GM21447 (cell line): Measurements from ENCODE around the gene TBXA2R.
"Not testable (repeated sequence)": the region's sequence is repeated elsewhere in the genome, so short reads cannot be mapped to it uniquely, and the experiment has no call there.

Experiments used
- ATAC-seq: cut with Tn5 transposase; IDR thresholded peaks from one replicate; pipeline ENCODE4 v1.9.1; 2021; ENCODE audit not compliant: unreplicated experiment

The TBXA2R gene

DNA sequence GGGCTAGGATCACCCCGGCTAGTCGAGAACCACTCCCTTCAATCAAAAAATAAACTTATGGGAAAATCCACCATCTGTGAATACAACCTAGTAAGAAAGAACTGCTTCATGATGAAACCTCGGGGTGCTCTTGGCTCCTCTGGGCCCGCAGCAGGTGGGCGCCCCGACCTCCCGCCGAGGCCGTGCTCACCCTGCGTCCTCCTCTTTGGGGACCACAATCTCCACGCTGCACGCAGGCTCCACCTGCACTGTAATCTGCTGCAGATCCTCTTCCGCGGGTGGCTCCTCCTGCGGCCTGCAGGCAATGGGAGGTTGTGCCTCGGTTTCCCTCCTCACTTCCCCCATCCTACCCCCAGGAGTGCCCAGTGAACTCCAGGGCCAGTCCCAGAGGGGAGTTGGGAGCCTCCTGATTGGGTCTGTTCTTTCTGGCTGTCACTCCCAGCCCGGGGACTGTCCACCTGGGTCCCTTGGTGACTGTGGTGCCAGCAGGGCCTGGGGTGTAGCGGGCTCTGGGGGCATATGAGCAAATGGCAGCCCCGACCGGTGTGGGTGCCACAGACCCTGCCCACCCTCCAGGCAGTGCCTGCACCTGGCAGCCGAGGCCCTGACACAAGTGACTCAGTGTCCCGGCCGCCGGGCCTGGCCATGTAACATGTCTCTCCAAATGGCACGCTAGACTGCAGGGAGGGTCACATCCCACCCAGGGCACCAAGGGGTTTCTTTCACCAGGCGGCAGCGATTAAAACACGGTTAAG lies 35.0 kb upstream of the TBXA2R start:
- ATAC-seq = no peak

- no peak for ATAC-seq
These were observed 32.8 kb upstream of the TBXA2R start for GRCh38 chr19:3639479-3639878.

DNA sequence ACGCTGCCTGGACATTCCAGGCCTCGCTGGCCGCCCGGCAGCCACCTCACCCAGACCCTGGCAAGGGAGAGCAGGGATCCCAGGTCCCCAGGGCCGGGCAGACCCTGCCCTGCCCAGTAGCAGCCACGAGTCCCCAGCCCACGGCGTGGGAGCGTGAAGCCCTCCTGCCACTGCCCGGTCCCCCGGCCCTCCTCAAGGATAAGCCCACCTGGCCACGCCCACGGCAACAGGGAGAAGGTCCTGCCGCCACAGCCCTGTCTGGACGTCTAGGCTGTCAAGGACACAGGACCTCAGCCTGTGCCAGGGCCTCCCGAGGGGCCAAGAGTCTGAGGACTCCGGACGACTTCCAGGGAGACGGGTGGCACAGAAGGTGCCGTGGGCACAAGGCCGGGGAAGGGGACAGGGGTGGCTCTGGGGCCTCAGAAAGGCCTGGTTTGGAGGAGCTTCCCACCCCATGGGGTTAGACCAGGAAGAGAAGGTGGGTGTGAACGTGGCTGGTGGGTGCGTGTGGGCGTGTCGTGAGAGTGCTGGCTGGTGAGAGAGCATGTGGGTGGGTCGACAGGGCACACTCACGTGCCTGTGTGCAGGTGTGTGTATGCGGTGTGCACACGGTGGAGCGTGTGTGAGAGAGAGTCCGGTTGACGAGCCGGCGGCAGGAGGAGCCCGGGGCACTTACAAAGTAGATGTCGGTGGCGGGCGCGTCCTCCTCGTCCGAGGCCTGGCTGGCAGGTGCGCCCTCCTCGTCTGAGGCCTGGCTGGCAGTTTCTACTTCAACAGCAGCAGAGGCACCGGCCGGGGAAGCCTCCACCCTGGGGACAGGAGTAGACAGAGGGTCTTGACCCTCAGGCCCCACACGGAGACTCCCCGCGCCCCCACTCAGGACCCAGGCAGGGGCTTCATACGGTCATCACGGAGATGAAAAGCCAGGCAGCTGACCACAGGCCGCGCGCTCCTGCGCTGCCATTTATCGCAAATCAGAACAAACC lies 31.8 kb upstream of the TBXA2R start:
- no peak for ATAC-seq

- no peak for ATAC-seq
These were observed 30.9 kb upstream of the TBXA2R start for GRCh38 chr19:3637621-3638020.

DNA sequence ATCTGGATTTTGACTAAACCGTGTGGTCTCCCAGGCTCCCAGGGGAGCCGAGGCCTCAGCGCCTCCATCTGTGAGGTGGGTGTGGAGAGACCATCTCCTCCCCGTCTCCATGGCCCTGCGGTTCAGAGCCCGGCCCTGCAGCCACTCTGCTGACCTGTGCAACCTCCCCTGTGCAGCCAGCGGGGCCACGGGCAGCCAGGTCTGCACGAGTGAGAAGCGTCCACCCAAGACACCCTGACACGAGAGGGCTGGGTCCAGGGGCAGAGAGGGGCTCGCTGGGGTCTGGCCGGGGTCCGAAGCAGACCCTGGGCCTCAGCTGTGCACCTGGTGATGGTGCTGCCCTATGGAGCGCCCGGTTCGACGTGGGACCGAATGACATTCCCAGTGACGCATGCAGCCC lies 30.3 kb upstream of the TBXA2R start:
- ATAC-seq = no peak

GRCh38 chr19:3636506-3636905 lies 29.8 kb upstream of the TBXA2R start:
- no peak for ATAC-seq

GRCh38 chr19:3634496-3635045 lies 27.9 kb upstream of the TBXA2R start:
- no peak for ATAC-seq

DNA sequence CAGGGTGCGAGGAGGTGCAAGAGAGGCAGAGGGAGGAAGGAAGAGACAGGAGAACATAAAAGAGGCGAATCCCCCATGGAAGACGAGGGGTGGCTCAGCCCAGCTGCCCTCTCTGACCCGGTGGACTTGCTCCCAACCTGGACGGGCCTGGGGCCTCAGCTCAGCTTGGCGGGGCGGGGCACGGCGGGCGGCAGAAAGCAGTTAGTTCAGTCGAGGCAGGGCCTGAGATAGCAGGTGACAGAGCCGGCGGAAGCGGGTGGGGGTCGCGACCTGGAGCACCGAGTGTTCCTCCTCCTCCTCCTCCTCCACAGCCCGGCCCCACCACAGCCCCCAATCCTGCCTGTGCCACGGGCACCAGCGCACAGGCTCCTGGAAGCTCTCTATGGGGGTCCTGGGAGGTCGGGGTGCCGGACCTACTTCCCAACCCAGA lies 26.9 kb upstream of the TBXA2R start:
- no peak for ATAC-seq

DNA sequence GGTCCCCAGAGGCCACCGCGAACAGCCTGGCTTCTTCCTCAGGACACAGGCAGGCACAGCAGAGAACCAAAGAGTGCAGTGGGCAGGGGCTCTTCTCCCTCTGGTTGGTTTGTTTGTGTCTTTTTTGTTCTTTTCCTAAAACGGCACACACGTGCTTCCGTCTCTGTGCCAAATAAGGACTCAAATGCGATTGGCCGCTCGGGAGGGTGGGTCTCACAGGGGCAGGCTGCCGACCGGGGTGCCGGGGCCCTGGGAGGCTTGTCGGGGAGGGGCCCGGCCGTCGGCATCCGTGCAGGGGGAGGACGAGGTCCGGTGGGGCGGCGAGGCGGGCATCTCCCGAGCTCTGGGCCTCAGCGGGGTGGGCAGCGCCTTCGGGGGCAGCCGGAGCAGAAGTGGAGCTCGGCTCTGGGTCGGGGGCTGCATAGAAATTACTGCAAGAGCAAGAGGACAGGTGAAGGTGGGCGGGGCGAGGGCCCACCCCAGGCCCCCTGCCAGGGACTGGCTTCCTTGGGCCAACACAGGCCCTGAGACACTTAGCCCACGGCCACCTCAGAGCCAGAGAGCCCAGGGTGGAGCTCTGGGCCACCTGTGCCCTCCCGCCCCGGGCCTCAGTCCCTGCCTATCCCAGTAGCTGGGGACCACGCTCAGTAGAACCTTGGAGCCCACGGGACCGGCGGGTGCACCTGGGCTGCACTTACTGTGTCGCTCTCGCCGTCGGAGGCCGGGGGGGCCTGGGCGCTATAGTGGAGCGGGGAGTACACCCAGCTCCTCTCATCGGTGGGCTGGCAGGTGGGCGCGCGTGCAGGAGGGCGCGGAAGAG lies 26.3 kb upstream of the TBXA2R start:
- ATAC-seq = no peak

DNA sequence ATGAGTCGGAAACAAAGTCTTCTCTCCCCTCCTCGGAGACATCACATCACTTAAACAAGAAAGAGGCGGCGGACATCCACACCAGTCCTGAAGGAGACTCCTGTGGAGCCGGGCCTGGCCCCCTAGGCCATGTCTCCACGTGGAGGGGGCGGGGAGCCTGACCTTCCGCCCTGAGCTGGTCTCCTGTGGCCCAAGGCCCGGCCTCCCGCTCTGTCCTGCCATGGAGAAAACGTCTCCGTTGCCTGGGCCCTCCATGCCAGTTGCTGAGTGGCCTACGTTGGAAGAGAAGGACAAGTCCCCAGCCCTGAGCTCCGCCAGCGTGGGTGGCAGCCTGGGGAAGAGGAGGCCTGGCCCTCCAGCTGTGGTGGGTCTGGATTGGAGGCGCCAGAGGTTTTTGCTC lies 25.4 kb upstream of the TBXA2R start:
- no peak for ATAC-seq

DNA sequence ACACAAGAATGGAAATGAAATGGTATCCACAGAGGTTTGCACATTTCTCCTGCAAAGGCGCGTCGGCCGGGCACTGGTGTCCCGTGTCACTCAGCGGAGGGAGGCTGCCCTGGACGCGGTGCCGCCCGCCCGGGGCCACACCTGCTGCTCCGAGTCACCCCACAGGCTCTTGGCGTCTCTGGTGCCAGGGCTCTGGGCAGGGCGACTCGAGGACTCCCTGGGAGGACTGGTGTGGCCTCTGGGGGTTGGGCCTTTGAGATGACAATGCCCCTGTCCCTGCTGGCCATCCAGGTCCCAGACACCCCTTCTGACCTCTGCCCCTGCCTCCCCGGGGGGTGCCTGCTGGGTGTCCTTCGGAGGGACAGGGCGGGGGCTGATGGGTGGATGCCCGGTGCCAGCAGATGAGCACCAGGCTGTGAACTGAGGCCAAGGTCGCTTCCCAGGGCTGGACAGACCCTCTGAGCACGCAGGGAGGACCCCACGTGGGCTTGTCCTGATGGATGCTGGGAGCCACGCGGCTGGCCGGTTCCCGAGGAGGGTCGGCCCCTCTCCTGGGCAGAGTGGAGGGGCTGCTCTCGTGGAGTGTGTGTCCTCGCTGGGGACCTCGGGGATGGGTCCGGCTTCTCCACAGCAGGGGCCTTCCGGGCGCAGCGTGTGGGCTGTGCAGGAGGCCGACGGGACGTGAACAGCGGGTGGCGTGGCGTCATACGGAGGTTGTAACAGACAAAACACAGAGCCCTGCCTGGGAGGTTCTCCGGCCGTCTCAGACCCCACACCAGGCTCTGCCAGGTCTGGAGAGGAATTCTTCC lies 24.6 kb upstream of the TBXA2R start:
- ATAC-seq = no peak

DNA sequence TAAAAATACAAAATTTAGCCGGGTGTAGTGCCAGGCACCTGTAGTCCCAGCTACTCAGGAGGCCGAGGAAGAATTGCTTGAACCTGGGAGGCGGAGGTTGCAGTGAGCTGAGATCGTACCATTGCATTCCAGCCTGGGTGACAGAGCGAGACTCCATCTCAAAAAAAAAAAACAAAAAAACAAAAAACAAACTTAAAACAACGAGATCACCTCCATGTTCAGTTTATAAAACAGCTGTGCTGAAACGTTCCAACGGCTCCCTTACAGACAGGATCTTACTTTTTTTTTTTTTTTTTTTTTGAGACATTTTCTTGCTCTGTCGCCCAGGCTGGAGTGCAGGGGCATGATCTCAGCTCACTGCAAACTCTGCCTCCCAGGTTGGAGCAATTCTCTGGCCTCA lies 22.1 kb upstream of the TBXA2R start:
- not testable (repeated sequence) for ATAC-seq

- no peak for ATAC-seq
These were observed 20.7 kb upstream of the TBXA2R start for GRCh38 chr19:3627351-3627723.

DNA sequence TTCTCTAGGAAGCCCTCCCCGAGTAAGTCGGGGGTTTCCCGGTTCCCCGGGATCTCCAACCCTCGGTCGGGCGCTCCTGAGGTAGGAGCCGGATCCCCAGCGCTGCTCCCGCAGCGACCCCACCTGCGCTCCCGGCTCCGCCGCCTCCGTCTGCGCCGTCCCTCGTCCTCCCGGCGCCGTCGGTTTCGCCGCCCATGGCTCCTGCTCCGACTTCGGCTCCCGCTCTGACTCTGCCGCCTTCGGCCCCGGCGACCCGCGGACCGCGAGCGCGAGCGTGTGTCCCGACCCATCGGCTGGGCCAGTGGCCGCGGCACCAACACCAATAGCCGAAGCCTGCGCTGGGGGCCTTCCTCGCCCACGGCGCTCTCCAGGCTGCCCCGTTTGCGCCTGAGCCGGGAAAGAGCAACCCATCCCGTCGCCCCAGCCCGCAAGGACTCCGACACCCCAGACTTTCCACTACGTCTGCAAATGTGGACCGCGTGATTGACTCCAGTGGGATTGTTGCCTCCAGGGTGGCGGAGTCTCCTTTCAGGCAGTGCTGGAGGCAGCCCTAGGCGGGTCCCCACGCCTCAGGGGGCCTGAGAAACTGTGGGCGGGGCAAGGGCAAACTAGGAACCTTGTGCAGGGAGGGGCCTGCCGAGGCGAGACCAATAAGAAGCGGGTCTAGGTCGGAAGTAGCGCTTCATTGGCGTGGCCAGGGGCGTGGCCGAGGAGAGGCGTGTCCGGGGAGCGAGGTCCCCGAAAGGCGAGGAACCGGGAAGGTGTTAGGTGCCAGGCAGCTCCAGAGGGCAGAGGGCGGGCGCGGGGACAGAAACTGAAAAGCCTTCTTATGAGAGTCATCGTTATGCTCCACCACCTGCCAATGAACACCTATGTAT lies 20.0 kb upstream of the TBXA2R start, which contains the start of gene CACTIN:
Gene CACTIN (minus strand): TSS at position 318 of the 878 bp plus-strand sequence. CDS start 28 bp downstream, at position 290.
- ATAC-seq = peak; percentile 79

- peak; percentile 9 for ATAC-seq
These were observed 19.4 kb upstream of the TBXA2R start for GRCh38 chr19:3625996-3626472.

DNA sequence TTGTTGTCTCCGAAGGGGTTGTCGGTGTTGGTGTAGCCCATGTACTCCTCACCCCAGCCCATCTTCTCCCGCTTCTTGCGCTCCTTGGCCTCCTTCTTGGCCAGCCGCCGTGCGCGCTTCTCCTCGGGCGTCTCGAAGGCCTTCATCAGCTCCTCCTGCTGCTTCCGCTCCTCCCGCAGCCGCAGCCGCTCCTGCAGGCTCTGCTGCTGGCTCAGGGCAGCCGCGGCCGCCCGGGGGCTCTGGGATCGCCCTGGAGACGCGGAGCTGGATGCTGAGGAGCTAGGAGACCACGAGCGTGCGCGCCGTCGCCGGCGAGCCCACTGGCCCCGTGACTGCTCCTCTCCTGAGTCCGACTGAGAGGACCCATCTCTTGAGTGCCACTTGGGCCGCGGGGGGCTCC lies 17.0 kb upstream of the TBXA2R start:
- ATAC-seq = no peak

GRCh38 chr19:3622224-3622623 lies 15.5 kb upstream of the TBXA2R start:
- no peak for ATAC-seq

DNA sequence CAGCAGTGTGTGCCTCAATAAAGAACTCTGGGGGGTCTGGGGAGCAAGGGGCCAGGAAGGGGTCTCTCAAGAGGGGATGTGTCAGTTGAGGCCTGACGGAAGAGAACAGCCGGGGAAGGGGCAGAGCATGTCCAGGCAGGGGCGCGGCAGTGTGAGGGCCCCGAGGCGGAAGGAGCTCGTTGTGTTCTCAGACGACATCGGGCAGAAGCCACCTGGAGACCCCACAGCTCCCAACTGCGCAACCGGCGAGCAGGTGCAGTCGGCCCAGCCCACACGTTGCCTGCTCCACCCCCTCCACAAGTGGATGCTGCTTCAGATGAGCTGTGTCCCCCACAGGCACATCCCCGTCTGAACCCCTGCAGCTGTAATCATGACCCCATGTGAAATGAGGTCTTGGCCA lies 15.0 kb upstream of the TBXA2R start:
- no peak for ATAC-seq
